HL-60 (cell line): Measurements from ENCODE around the gene DDX56.

ENCODE experiments used
- DNase-seq, 2 experiments: peaks; one replicate each; pipeline ENCODE4 v3.0.0-alpha.2; 2010 to 2020; ENCODE audit warnings: low read depth in 1 of 2, low spot score in 1 of 2
- H3K27ac ChIP-seq: fragments of 250-450 bp; sonication (Bioruptor Pico); replicated peaks from 2 replicates; pipeline ENCODE4 v1.5.1; 2020; ENCODE audit warnings: mild to moderate bottlenecking, moderate library complexity
- H3K27me3 ChIP-seq: fragments of 250-450 bp; sonication (Bioruptor Pico); 2 replicates; pipeline ENCODE4 v1.5.1; 2021; ENCODE audit warnings: mild to moderate bottlenecking, moderate library complexity; ENCODE audit not compliant: insufficient read depth, poor library complexity, severe bottlenecking
- H3K4me3 ChIP-seq: replicated peaks from 2 replicates; pipeline ENCODE4 v1.5.1; 2011; ENCODE audit warnings: mild to moderate bottlenecking, control low read depth, low read length; ENCODE audit not compliant: insufficient read depth
- CTCF ChIP-seq: IDR thresholded peaks from one replicate; pipeline ENCODE4 v1.5.1; 2011; ENCODE audit warnings: low read length, control low read depth, inconsistent platforms; ENCODE audit not compliant: insufficient read depth
- GABPA ChIP-seq: IDR thresholded peaks from 2 replicates; pipeline ENCODE4 v1.6.1; 2012; ENCODE audit warnings: low read depth
- POLR2AphosphoS5 ChIP-seq: IDR thresholded peaks from 2 replicates; pipeline ENCODE4 v1.6.1; 2012; ENCODE audit warnings: low read depth
- SPI1 ChIP-seq: IDR thresholded peaks from 2 replicates; pipeline ENCODE4 v1.6.1; 2012; ENCODE audit warnings: low read depth, mild to moderate bottlenecking, borderline replicate concordance
- TF ChIP-seq, protein P1 (sequence below): IDR thresholded peaks from 2 replicates; pipeline ENCODE4 v1.6.1; 2012; ENCODE audit warnings: low read depth; ENCODE audit not compliant: insufficient replicate concordance

DDX56 gene

DNA sequence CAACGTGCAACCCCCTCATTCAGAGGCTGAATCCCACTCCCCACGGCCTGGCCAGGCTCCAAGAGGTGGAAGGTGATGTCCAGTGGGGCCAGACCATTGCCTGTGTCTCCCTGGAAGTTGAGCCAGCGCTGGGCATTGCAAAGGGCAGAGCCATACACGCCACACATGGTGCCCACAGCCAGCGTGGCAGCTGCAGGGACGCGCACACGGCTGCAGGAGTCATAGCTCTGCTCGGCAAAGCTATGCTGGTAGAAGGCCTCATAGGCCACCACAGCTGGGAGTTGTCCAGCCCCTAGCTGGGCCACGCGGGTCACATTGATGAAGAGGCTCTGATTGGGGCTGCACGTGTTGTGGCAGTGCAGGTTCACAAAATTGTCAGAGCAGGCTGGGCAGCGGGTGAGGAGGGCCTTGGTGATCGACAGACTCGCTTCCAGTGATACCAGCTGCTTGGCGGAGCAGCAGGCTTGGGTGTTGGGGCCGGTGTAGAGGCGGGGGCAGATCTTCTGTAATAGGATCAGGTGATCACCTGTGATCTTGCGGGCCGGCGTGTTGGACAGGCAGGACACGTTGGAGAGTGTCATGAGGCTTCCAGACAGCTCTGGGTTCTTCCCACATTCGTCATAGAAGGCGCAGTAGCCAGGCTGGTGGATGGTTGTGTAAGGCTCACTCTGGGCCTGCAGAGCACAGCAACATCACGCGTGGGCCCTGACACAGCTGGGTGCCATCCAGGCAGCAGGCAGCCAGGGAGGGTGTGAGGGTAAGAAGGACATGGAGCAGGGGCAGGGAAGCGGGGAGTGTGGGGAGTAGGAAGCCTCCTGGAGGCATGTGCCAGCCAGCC lies 33.8 kb downstream of the DDX56 start:
- Histone ChIP-seq H3K27ac (no peak overlapping the region), H3K4me3 (no peak overlapping the region), H3K27me3 (no peaks in the 10 kb centered on the region)
- TF ChIP-seq, protein P1, sequence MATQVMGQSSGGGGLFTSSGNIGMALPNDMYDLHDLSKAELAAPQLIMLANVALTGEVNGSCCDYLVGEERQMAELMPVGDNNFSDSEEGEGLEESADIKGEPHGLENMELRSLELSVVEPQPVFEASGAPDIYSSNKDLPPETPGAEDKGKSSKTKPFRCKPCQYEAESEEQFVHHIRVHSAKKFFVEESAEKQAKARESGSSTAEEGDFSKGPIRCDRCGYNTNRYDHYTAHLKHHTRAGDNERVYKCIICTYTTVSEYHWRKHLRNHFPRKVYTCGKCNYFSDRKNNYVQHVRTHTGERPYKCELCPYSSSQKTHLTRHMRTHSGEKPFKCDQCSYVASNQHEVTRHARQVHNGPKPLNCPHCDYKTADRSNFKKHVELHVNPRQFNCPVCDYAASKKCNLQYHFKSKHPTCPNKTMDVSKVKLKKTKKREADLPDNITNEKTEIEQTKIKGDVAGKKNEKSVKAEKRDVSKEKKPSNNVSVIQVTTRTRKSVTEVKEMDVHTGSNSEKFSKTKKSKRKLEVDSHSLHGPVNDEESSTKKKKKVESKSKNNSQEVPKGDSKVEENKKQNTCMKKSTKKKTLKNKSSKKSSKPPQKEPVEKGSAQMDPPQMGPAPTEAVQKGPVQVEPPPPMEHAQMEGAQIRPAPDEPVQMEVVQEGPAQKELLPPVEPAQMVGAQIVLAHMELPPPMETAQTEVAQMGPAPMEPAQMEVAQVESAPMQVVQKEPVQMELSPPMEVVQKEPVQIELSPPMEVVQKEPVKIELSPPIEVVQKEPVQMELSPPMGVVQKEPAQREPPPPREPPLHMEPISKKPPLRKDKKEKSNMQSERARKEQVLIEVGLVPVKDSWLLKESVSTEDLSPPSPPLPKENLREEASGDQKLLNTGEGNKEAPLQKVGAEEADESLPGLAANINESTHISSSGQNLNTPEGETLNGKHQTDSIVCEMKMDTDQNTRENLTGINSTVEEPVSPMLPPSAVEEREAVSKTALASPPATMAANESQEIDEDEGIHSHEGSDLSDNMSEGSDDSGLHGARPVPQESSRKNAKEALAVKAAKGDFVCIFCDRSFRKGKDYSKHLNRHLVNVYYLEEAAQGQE: no peak
- TF ChIP-seq GABPA (no peak), POLR2AphosphoS5 (no peak), CTCF (no peak), SPI1 (no peak)
- DNase-seq: no peak

DNA sequence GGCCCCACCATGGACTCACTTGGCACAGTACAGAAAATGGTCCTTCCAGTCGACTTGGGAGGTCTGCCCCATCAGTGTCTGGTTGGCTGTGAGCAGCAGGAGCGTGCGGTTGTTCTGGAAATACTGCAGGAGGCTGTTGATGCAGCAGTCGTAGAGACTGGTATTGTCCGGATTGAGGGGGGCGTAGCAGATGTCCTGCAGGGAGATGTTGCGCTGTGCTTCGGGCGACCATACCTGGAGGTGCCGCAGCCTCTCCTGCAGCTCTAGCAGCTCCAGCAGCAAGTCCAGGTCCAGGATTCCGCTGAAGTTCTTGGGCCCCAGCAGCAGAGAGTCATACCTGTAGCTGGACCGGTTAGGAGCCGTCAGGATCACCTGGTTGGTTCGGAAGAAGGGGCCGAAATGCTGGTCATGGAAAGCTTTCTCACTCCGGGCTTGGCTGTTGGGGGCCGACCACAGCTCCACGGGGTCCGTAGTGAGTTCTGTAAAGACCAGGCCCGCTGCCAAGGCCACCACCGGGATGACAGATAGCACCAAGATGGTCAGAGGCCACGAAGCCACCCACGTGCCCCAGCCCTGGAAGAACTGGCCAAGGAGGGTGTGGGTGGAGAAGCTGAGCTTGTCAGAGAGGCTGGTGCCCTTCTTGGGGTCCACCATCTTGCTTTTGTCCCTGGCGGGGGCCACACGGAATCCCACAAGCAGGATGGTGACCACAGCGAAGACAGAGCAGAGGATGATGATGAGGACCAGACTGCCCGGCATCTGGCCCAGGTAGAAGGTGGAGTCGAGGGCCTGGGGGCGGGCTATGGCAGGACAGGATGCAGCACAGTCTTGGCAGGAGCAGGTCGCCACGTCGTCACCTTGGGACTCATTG lies 34.7 kb downstream of the DDX56 start:
- Histone ChIP-seq H3K27ac (no peak overlapping the region), H3K27me3 (no peaks in the 10 kb centered on the region), H3K4me3 (no peak overlapping the region)
- no peak for DNase-seq
- TF ChIP-seq POLR2AphosphoS5 (no peak), CTCF (no peak), GABPA (no peak), SPI1 (no peak)
- TF ChIP-seq, protein P1: no peak

GRCh38 chr7:44538093-44538797 lies 35.5 kb downstream of the DDX56 start:
- Histone ChIP-seq H3K27ac (no peak overlapping the region), H3K27me3 (no peaks in the 10 kb centered on the region), H3K4me3 (no peak overlapping the region)
- DNase-seq: no peak
- TF ChIP-seq CTCF: no peak
- TF ChIP-seq, protein P1: no peak
- TF ChIP-seq SPI1: no peak
